ENCODE data around the gene ROBO1.

Gene ROBO1

DNA sequence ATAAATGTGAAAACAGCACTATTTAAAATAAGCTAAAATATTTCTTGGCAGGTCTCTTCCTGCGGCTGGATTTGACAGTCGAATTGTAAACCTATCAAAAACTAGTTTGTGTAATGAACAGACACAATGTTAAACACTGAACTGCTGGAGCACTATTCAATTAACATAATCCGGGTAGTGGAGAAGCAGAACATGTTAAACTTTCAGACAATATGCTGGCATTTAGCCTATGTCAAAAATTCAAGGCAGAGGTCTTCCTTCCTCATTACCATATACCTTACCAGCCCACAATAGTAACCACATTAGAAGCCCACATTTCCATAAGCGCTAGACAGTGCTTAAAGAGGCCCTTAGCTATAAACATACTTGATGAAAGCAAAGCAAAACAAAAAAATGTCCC, 1042.9 kb downstream of the ROBO1 start:
- DNase-seq: peak; percentile 48

- peak; percentile 71 for DNase-seq
These were observed 1043.4 kb downstream of the ROBO1 start for GRCh38 chr3:78724364-78724763.

GRCh38 chr3:78721771-78722543, 1045.8 kb downstream of the ROBO1 start:
- DNase-seq: peak; percentile 27

- DNase-seq: no peak
These were observed 1049.1 kb downstream of the ROBO1 start for GRCh38 chr3:78718707-78719106.

DNA sequence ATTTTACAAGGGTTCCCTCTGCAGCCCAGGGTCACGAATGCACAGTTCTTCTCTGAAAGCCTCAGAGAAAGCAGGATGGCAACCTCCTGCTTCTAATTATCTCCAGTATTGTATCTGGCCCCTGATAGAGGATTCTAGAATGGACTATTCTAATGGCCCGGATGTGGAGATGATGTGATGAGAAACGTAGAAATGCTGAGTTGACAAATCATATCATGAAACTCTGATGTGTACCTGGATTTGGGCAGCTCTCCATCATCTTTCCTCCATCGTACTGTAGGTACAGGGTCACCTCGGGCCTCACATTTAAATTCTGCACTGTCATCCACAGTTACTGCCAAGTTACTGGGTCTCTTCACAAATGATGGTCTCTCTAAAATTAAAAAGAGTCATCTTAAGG, 1050.8 kb downstream of the ROBO1 start:
- no peak for DNase-seq

DNA sequence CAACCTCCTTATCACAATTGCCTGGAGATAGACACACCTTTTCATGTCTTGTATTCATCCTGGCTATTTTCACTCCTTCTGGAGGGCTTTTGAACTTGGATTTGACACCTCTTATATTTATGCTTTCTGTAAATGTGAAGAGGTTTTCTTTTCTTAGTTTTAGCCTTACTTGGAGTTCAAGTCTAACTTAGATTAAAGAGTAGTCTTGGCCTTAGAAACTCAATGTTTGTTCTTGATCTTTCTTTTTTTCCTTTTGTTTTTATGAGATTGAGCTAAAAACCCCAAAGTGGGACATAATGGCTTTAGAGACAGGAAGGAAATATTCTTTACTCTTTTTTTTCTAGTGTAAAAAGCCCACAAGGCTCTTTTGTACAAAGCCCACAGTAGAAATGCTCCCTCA, 1054.9 kb downstream of the ROBO1 start:
- DNase-seq: no peak

- no peak for DNase-seq
These were observed 1055.5 kb downstream of the ROBO1 start for GRCh38 chr3:78712270-78712669.

GRCh38 chr3:78708565-78709073, 1059.2 kb downstream of the ROBO1 start:
- DNase-seq: no peak

DNA sequence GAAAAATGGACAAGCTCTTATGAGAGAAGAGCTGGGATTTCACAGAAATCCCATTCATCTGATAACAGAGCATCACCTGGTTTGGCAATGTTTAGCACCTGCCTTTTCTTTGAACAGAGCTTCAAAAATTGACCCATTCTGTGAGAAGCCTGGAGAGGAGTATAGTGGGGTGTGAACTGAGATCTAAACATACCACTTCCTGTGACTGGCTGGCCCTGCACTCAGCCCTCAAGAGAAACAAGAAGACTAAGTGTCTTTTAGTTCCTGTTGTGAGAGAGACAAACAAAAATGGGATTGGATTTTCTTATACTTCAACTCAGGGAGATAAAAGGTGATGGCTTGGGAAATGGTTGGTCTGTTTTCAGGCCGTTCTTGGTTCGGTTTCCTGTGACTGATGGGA, 1060.2 kb downstream of the ROBO1 start:
- no peak for DNase-seq

DNA sequence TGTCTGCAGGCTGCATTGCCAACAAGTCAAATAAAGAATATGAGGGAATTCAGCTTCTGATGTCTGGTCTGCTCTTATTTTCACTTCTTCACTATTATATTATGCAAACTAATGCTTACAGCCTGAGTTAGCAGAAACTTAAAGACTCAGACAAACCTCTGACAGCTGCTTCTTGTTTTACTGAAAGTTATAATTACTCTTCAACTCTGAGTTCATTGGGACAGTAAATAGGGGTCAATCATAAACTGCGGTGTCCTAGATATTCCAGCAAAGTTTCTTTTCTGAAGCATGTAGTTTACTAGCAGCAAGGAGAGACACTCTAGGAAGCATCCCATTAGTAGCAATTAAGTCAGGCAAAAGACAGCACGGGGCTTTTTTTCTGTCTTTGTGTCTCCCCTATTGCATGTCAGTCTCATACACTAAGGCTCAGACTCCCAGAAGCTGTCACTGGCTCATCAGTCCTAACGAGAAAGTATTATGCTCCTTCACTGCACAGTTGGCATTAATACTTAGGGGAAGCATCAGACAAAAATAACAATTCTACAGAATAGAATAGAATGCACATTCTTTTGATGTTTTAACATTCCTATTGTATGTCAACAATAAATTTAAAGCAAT, 1060.8 kb downstream of the ROBO1 start:
- DNase-seq: no peak

GRCh38 chr3:78703944-78704343, 1063.9 kb downstream of the ROBO1 start:
- peak; percentile 32 for DNase-seq

- no peak for DNase-seq
These were observed 1066.3 kb downstream of the ROBO1 start for GRCh38 chr3:78701537-78701936.

DNA sequence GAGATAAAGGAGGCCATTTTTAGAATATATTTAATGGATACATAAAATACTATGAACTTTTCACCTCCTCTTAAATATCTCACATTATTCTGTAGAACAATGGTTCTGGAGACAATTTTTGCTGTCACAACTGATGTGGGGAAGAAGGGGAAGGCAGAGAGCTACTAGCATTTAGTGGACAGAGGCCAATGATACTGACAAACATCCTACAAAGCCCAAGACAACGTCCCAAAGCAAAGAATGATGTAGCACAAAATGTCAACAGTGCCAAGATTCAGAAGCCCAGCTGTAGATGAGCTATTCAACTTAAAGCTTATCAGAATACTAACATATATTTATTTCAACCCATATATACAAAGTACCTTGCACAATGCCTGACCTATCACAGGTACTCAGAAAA, 1069.4 kb downstream of the ROBO1 start:
- no peak for DNase-seq

DNA sequence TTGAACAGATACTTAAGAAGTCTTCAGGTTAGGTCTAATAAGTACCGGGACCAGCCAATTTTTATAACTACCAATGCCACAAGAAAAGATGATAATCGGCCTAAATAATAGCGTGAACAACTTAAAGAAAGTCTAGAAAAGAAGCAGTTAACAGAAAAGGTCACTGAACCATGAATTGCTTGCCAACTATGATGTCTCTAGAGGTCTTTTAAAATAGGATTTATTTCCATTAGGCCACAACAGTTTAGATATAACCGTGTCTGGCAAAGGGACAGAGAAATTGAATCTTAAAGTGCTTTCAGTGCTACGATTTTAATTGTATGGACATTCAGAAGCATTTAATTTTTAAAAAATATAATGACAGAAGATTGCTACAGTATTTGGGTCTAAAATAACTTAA, 1070.4 kb downstream of the ROBO1 start:
- DNase-seq: no peak

GRCh38 chr3:78690766-78691165, 1077.0 kb downstream of the ROBO1 start:
- DNase-seq: peak; percentile 50

DNA sequence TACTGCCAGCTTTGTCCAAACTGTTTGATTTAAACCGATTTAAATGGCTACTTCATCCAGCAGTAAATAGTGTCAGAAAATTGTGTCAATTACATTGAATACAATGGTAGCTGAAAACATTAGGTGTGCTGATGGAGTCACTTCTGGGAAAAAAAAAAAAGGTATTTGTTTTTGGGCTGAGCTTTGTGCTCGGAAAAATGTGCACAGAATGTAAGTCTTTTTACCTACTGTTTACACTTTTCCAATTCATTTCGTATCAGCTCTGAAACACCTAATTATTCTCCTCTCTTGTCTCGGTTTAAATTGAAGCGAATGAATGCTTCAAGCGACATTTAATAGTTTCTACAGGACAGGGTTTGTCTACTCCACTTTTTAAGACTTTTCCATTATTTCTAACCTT, 1078.4 kb downstream of the ROBO1 start:
- peak; percentile 94 for DNase-seq

DNA sequence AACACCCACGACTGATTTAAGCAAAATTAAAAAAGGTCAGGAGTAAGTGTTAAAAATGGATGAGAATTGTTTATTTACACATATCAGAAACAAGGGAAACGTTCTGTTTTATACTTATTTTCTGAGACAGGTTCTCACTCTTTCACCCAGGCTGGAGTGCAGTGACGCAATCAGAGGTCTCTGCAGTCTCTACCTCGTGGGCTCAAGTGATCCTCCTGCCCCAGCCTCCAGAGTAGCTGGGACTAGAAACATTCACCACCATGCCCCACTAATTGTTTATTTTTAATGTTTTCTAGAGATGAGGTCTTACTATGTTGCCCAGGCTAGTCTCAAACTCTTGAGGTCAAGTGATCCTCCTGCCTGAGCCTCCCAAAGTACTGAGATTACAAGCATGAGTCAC, 1080.3 kb downstream of the ROBO1 start:
- no peak for DNase-seq

GRCh38 chr3:78683284-78683683, 1084.5 kb downstream of the ROBO1 start:
- no peak for DNase-seq

DNA sequence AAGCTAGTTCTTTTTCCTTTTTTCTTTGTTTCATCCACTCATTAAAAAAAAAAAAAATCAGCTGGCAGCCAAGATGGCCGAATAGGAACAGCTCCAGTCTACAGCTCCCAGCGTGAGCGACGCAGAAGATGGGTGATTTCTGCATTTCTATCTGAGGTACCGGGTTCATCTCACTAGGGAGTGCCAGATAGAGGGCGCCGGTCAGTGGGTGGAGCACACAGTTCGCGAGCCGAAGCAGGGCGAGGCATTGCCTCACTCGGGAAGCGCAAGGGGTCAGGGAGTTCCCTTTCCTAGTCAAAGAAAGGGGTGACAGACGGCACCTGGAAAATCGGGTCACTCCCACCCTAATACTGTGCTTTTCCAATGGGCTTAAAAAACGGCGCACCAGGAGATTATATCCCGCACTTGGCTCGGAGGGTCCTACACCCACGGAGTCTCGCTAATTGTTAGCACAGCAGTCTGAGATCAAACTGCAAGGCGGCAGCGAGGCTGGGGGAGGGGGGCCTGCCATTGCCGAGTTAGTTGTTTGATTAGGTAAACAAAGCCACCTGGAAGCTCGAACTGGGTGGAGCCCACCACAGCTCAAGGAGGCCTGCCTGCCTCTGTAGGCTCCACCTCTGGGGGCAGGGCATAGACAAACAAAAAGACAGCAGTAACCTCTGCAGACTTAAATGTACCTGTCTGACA, 1092.5 kb downstream of the ROBO1 start:
- DNase-seq: peak; percentile 56

DNA sequence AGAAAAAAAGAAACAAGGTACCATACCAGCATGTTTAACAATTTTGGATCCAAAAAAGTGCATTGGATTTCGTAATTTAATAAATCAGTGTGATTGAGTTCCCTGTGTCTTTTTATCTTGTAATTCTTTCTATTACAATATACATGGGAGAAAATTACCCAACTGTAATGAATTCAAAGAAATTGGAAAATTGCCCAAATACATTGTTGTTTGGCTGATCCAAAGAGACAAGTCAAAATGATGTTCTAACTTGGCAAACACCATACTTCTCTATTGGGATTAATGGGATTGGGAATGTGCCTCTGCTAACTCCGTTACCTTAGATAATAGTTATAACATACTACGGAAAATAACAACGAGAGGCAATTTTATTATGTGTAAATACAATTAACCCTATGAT, 1097.1 kb downstream of the ROBO1 start:
- peak; percentile 71 for DNase-seq

GRCh38 chr3:78670094-78670493, 1097.7 kb downstream of the ROBO1 start:
- DNase-seq: peak; percentile 83

- peak; percentile 88 for DNase-seq
These were observed 1099.5 kb downstream of the ROBO1 start for GRCh38 chr3:78668302-78668701.

DNA sequence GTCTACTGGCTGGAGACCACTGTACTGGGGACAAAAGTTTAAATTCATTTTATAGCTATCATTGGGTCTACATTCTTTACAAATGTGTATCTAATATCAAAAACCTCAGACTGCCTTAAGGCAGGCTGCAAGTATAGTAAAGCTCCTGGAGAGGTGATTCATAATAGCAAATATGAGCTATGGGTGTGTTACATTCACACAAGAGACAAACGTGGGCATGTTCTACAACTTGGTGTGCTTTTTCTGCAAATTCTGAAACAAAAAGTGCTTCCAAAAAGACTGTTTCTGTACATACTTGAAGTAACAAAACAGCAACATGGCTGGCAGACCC, 1101.4 kb downstream of the ROBO1 start:
- DNase-seq: peak; percentile 32
